Fibroblast of skin of right quadriceps (primary cell): ENCODE measurements around the gene CHN2.
A peak's percentile ranks its signal among the peaks of the same experiment; 100 is the strongest.

Experiments
- DNase-seq: peaks from one replicate; pipeline ENCODE4 v3.0.0-alpha.2; 2013

CHN2 gene

GRCh38 chr7:29370531-29371314 lies 176.1 kb downstream of the CHN2 start:
- DNase-seq, result peak; percentile 9

GRCh38 chr7:29371472-29371871 lies 176.9 kb downstream of the CHN2 start:
- no peak for DNase-seq

- peak; percentile 35 for DNase-seq
These were observed 177.9 kb downstream of the CHN2 start for GRCh38 chr7:29372351-29373090.

GRCh38 chr7:29375641-29376562 lies 181.3 kb downstream of the CHN2 start:
- DNase-seq, result peak; percentile 32

- DNase-seq, result no peak
These were observed 183.1 kb downstream of the CHN2 start for GRCh38 chr7:29377718-29378117.

GRCh38 chr7:29379551-29379950 lies 185.0 kb downstream of the CHN2 start:
- DNase-seq, result no peak

- no peak for DNase-seq
These were observed 186.9 kb downstream of the CHN2 start for GRCh38 chr7:29381206-29382094.

- no peak for DNase-seq
These were observed 189.7 kb downstream of the CHN2 start for GRCh38 chr7:29384277-29384676.

- no peak for DNase-seq
These were observed 190.7 kb downstream of the CHN2 start for GRCh38 chr7:29385214-29385814.

- no peak for DNase-seq
These were observed 191.7 kb downstream of the CHN2 start for GRCh38 chr7:29386196-29386765.

- DNase-seq, result no peak
These were observed 196.7 kb downstream of the CHN2 start for GRCh38 chr7:29391262-29391661.

- DNase-seq, result no peak
These were observed 199.7 kb downstream of the CHN2 start for GRCh38 chr7:29394321-29394720.

GRCh38 chr7:29396563-29396962 lies 202.0 kb downstream of the CHN2 start:
- no peak for DNase-seq

- no peak for DNase-seq
These were observed 202.8 kb downstream of the CHN2 start for GRCh38 chr7:29397398-29397797.

- no peak for DNase-seq
These were observed 203.4 kb downstream of the CHN2 start for GRCh38 chr7:29398011-29398410.

GRCh38 chr7:29400437-29400836 lies 205.9 kb downstream of the CHN2 start:
- DNase-seq, result no peak

- no peak for DNase-seq
These were observed 207.2 kb downstream of the CHN2 start for GRCh38 chr7:29401769-29402168.

GRCh38 chr7:29405891-29406290 lies 211.3 kb downstream of the CHN2 start:
- DNase-seq, result no peak

- no peak for DNase-seq
These were observed 211.8 kb downstream of the CHN2 start for GRCh38 chr7:29406366-29406765.

GRCh38 chr7:29408841-29409243 lies 214.3 kb downstream of the CHN2 start:
- DNase-seq, result peak; percentile 85

GRCh38 chr7:29410996-29411395 lies 216.4 kb downstream of the CHN2 start:
- no peak for DNase-seq
